NT2/D1 (cell line): ENCODE measurements around the gene TRIM34.

Source experiments
- YY1 ChIP-seq: IDR thresholded peaks from 2 replicates; pipeline ENCODE4 v1.6.1; 2011; ENCODE audit not compliant: insufficient read length, insufficient read depth
- ZNF274 ChIP-seq: IDR thresholded peaks from 2 replicates; pipeline ENCODE4 v1.6.1; 2011; ENCODE audit warnings: mild to moderate bottlenecking, low read depth, low read length

GRCh38 chr11:5625281-5625680 is 480 bp downstream of the TRIM34 start:
- no peak for TF ChIP-seq ZNF274
- no peak for TF ChIP-seq YY1
